Measurements from ENCODE around the gene NUMBL. TPM values are rescaled to one million over a fixed set of nuclear protein-coding genes. Genes with fewer than 3 reads are reported as not detected.

The NUMBL gene
- total and polyA plus RNA-seq, 2 of the 13 experiments (the other 11 are each of a cell fraction or from before 2014, with no cell fraction given), result 0.49 to 2.3 TPM

- DNase-seq (ENCODE audit: low spot score) (no peak), FAIRE-seq (no peak), ATAC-seq (no peak)
- no peak overlapping the region for H3K4me2 ChIP-seq (ENCODE audit: low read depth, low read length)
- in situ Hi-C loops (cut with HindIII; ENCODE audit: extremely low pct_ligation_motif_present, low pct_unique_long_range_greater_than_20kb), result no loop called here
- ChIA-PET POLR2A (no interaction called here), CTCF (ENCODE audit: low intra/inter-chr PET ratio, low total read pairs) (no interaction called here)
- no peak for TF ChIP-seq KDM5A (IDR thresholded peaks at IDR 0.05; ENCODE audit: borderline replicate concordance, low read length)
- TF ChIP-seq ZNF761 (CRISPR knock-in tag; conservative IDR thresholded peaks at IDR 0.05), result no peak
- TF ChIP-seq JDP2 (CRISPR knock-in tag; IDR thresholded peaks at IDR 0.05; ENCODE audit: borderline replicate concordance), result no peak
- TF ChIP-seq ZBTB34 (CRISPR knock-in tag; IDR thresholded peaks at IDR 0.05), result no peak
- no peak for TF ChIP-seq HOXA5 (CRISPR knock-in tag; IDR thresholded peaks at IDR 0.05)
- no peak for TF ChIP-seq SNAPC5 (CRISPR knock-in tag; IDR thresholded peaks at IDR 0.05; ENCODE audit: borderline replicate concordance)
- no peak for TF ChIP-seq ZNF773 (CRISPR knock-in tag; IDR thresholded peaks at IDR 0.05; ENCODE audit: borderline replicate concordance)
- TF ChIP-seq ZNF326 (CRISPR knock-in tag; IDR thresholded peaks at IDR 0.05; ENCODE audit: borderline replicate concordance), result no peak
- TF ChIP-seq HDAC6 (IDR thresholded peaks at IDR 0.05; ENCODE audit: low read depth, low read length), result no peak
- no peak for TF ChIP-seq SIN3B (IDR thresholded peaks at IDR 0.05; ENCODE audit: low read length)
- TF ChIP-seq RBFOX2 (IDR thresholded peaks at IDR 0.05; ENCODE audit: low read depth, low read length), result no peak
- H3K27ac ChIP-seq (ENCODE audit: extremely low read length, insufficient read depth, low read length), result no peak overlapping the region
- no peaks in the 10 kb centered on the region for H3K27me3 ChIP-seq (ENCODE audit: control insufficient read depth in 1 of 2, insufficient read depth in 2 of 2, low read length in 2 of 2)
- H3K79me2 ChIP-seq (ENCODE audit: insufficient read depth, low read length), result no peaks in the 10 kb centered on the region
- H3K4me3 ChIP-seq (replicated peaks in 1 of 3; ENCODE audit: insufficient read depth in 1 of 3, low read depth in 2 of 3, low read length in 3 of 3), result no peak overlapping the region
- H2AFZ ChIP-seq (ENCODE audit: low read length), result no peak overlapping the region
- no peaks in the 10 kb centered on the region for H4K20me1 ChIP-seq (ENCODE audit: insufficient read depth, low read length)
- intact Hi-C loops (cut with micrococcal nuclease; ENCODE audit: unreplicated experiment), result no loop called here
- BruUV-seq (replicated peaks), result no TSS peak
- no peaks in the 10 kb centered on the region for H3K9me3 ChIP-seq (ENCODE audit: low read length)
- 96% methylated on average over 23 of the region's 23 CpGs for WGBS (ENCODE audit: low lambda C conversion rate)
- no peaks in the 10 kb centered on the region for H3K36me3 ChIP-seq (replicated peaks in 1 of 2; ENCODE audit: control insufficient read depth in 1 of 2, insufficient read depth in 2 of 2, low read length in 2 of 2)
- no peak overlapping the region for H3K9ac ChIP-seq (ENCODE audit: insufficient read depth, low read depth, low read length)
- H3K4me1 ChIP-seq (ENCODE audit: insufficient read depth, low read length), result no peaks in the 10 kb centered on the region
Observed at GRCh38 chr19:40677156-40677555, 13.3 kb downstream of the NUMBL start.

Data from HepG2 (cell line).